ENCODE data around the gene TRABD2A.

TRABD2A gene

GRCh38 chr2:84904151-84904550 lies 23.3 kb upstream of the TRABD2A start:
- no peak for DNase-seq

- DNase-seq, result no peak
Observed at GRCh38 chr2:84902526-84902925, 21.6 kb upstream of the TRABD2A start.

- DNase-seq, result no peak
Observed at GRCh38 chr2:84901593-84902120, 20.8 kb upstream of the TRABD2A start.

GRCh38 chr2:84900971-84901370 lies 20.1 kb upstream of the TRABD2A start:
- DNase-seq, result no peak

- no peak for DNase-seq
Observed at GRCh38 chr2:84899304-84900204, 18.7 kb upstream of the TRABD2A start.

- no peak for DNase-seq
Observed at GRCh38 chr2:84897773-84898172, 16.9 kb upstream of the TRABD2A start.

- no peak for DNase-seq
Observed at GRCh38 chr2:84896567-84896966, 15.7 kb upstream of the TRABD2A start.

- DNase-seq, result no peak
Observed at GRCh38 chr2:84894758-84895520, 14.1 kb upstream of the TRABD2A start.

GRCh38 chr2:84894131-84894586 lies 13.3 kb upstream of the TRABD2A start:
- no peak for DNase-seq

- DNase-seq, result no peak
Observed at GRCh38 chr2:84891355-84892010, 10.6 kb upstream of the TRABD2A start.

- DNase-seq, result no peak
Observed at GRCh38 chr2:84889332-84889731, 8.4 kb upstream of the TRABD2A start.

- DNase-seq, result no peak
Observed at GRCh38 chr2:84888401-84889276, 7.8 kb upstream of the TRABD2A start.

- DNase-seq, result no peak
Observed at GRCh38 chr2:84886791-84887190, 5.9 kb upstream of the TRABD2A start.

- DNase-seq, result no peak
Observed at GRCh38 chr2:84885111-84885510, 4.2 kb upstream of the TRABD2A start.

GRCh38 chr2:84884449-84884848 lies 3.6 kb upstream of the TRABD2A start:
- DNase-seq, result no peak

- DNase-seq, result no peak
Observed at GRCh38 chr2:84882775-84883550, 2.1 kb upstream of the TRABD2A start.

- no peak for DNase-seq
Observed at GRCh38 chr2:84882414-84882738, 1.5 kb upstream of the TRABD2A start.

- DNase-seq, result peak; percentile 46
Observed at GRCh38 chr2:84881581-84882413, 913 bp upstream of the TRABD2A start.

- no peak for DNase-seq
Observed at GRCh38 chr2:84880395-84880644, 564 bp downstream of the TRABD2A start.

- no peak for DNase-seq
Observed at GRCh38 chr2:84879584-84880394, 1.1 kb downstream of the TRABD2A start.

Data from NCI-H774 (cell line).